ENCODE data around the gene NOSTRIN.

- TF ChIP-seq CTCF (conservative IDR thresholded peaks at IDR 0.05; ENCODE audit: low read length): no peak
- TF ChIP-seq EZH2phosphoT487 (IDR thresholded peaks at IDR 0.05; ENCODE audit: borderline replicate concordance, low read depth, low read length): no peak
Measured at GRCh38 chr2:168753765-168754329, 48.6 kb upstream of the NOSTRIN start.

Measured in OCI-LY7 (cell line).